ENCODE measurements around the gene ADGRB3. TPM values are rescaled to one million over a fixed set of nuclear protein-coding genes. Genes with fewer than 3 reads are reported as not detected.

ADGRB3 gene
- total and polyA plus RNA-seq, 4 donors: 0.21 to 2.3 (median 0.48) TPM

GRCh38 chr6:68724060-68724459, 89.0 kb downstream of the ADGRB3 start:
- peaks cover 0 to 2% (median 0%) of the 10 kb centered on the region in 4 donors for H3K27me3 ChIP-seq (ENCODE audit: control insufficient read depth in 4 of 4, insufficient read depth in 4 of 4, low read length in 3 of 4)
- H3K27ac ChIP-seq (ENCODE audit: low read depth in 1 of 2, low read length in 2 of 2): no peak overlapping the region
- no peak overlapping the region for H3K9ac ChIP-seq (ENCODE audit: low read depth in 1 of 2, low read length in 2 of 2)
- no peak overlapping the region for H3K4me3 ChIP-seq (ENCODE audit: low read depth in 1 of 3, low read length in 3 of 3)
- DNase-seq (ENCODE audit: low spot score): no peak
- peaks cover 0 to 19% (median 17%) of the 10 kb centered on the region in 4 donors for H3K4me1 ChIP-seq (ENCODE audit: control insufficient read depth in 4 of 4, insufficient read depth in 4 of 4, low read length in 3 of 4)
- H3K9me3 ChIP-seq (ENCODE audit: control insufficient read depth in 4 of 4, low read length in 3 of 4): no peaks in the 10 kb centered on the region
- WGBS: 87% methylated on average over 2 of the region's 2 CpGs
- no peak for TF ChIP-seq GABPA (IDR thresholded peaks at IDR 0.05 in 1 of 2, conservative IDR thresholded peaks at IDR 0.05 in 1 of 2)
- no peak for TF ChIP-seq JUND (IDR thresholded peaks at IDR 0.05)
- TF ChIP-seq, protein P1, sequence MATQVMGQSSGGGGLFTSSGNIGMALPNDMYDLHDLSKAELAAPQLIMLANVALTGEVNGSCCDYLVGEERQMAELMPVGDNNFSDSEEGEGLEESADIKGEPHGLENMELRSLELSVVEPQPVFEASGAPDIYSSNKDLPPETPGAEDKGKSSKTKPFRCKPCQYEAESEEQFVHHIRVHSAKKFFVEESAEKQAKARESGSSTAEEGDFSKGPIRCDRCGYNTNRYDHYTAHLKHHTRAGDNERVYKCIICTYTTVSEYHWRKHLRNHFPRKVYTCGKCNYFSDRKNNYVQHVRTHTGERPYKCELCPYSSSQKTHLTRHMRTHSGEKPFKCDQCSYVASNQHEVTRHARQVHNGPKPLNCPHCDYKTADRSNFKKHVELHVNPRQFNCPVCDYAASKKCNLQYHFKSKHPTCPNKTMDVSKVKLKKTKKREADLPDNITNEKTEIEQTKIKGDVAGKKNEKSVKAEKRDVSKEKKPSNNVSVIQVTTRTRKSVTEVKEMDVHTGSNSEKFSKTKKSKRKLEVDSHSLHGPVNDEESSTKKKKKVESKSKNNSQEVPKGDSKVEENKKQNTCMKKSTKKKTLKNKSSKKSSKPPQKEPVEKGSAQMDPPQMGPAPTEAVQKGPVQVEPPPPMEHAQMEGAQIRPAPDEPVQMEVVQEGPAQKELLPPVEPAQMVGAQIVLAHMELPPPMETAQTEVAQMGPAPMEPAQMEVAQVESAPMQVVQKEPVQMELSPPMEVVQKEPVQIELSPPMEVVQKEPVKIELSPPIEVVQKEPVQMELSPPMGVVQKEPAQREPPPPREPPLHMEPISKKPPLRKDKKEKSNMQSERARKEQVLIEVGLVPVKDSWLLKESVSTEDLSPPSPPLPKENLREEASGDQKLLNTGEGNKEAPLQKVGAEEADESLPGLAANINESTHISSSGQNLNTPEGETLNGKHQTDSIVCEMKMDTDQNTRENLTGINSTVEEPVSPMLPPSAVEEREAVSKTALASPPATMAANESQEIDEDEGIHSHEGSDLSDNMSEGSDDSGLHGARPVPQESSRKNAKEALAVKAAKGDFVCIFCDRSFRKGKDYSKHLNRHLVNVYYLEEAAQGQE (IDR thresholded peaks at IDR 0.05): no peak
- no peak for TF ChIP-seq TAF1 (conservative IDR thresholded peaks at IDR 0.05)
- TF ChIP-seq, protein P2, sequence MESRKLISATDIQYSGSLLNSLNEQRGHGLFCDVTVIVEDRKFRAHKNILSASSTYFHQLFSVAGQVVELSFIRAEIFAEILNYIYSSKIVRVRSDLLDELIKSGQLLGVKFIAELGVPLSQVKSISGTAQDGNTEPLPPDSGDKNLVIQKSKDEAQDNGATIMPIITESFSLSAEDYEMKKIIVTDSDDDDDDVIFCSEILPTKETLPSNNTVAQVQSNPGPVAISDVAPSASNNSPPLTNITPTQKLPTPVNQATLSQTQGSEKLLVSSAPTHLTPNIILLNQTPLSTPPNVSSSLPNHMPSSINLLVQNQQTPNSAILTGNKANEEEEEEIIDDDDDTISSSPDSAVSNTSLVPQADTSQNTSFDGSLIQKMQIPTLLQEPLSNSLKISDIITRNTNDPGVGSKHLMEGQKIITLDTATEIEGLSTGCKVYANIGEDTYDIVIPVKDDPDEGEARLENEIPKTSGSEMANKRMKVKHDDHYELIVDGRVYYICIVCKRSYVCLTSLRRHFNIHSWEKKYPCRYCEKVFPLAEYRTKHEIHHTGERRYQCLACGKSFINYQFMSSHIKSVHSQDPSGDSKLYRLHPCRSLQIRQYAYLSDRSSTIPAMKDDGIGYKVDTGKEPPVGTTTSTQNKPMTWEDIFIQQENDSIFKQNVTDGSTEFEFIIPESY (IDR thresholded peaks at IDR 0.05): no peak
- H3K36me3 ChIP-seq (ENCODE audit: control insufficient read depth in 4 of 4, insufficient read depth in 3 of 4, low read depth in 1 of 4, low read length in 3 of 4): no peaks in the 10 kb centered on the region

- Histone ChIP-seq H3K9me3 (ENCODE audit: control insufficient read depth in 4 of 4, low read length in 3 of 4) (peaks cover 0 to 2% (median 0%) of the 10 kb centered on the region in 4 donors), H3K36me3 (ENCODE audit: control insufficient read depth in 4 of 4, insufficient read depth in 3 of 4, low read depth in 1 of 4, low read length in 3 of 4) (no peaks in the 10 kb centered on the region), H3K9ac (ENCODE audit: low read depth in 1 of 2, low read length in 2 of 2) (no peak overlapping the region), H3K27me3 (ENCODE audit: control insufficient read depth in 4 of 4, insufficient read depth in 4 of 4, low read length in 3 of 4) (no peaks in the 10 kb centered on the region), H3K27ac (ENCODE audit: low read depth in 1 of 2, low read length in 2 of 2) (no peak overlapping the region), H3K4me3 (ENCODE audit: low read depth in 1 of 3, low read length in 3 of 3) (no peak overlapping the region), H3K4me1 (ENCODE audit: control insufficient read depth in 4 of 4, insufficient read depth in 4 of 4, low read length in 3 of 4) (peaks cover 0 to 19% (median 17%) of the 10 kb centered on the region in 4 donors)
- DNase-seq (ENCODE audit: low spot score): no peak
- TF ChIP-seq RXRA (IDR thresholded peaks at IDR 0.05) (no peak), GABPA (IDR thresholded peaks at IDR 0.05 in 1 of 2, conservative IDR thresholded peaks at IDR 0.05 in 1 of 2) (no peak), JUND (IDR thresholded peaks at IDR 0.05) (no peak), YY1 (IDR thresholded peaks at IDR 0.05) (no peak), RAD21 (IDR thresholded peaks at IDR 0.05) (no peak), NR2F2 (IDR thresholded peaks at IDR 0.05) (no peak), FOXA1 (IDR thresholded peaks at IDR 0.05) (no peak), HNF4A (conservative IDR thresholded peaks at IDR 0.05) (no peak)
- TF ChIP-seq, protein P3, sequence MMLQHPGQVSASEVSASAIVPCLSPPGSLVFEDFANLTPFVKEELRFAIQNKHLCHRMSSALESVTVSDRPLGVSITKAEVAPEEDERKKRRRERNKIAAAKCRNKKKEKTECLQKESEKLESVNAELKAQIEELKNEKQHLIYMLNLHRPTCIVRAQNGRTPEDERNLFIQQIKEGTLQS (IDR thresholded peaks at IDR 0.05): no peak
- TF ChIP-seq, protein P2 (IDR thresholded peaks at IDR 0.05): no peak
- TF ChIP-seq, protein P1 (IDR thresholded peaks at IDR 0.05): no peak
- TF ChIP-seq, protein P4, sequence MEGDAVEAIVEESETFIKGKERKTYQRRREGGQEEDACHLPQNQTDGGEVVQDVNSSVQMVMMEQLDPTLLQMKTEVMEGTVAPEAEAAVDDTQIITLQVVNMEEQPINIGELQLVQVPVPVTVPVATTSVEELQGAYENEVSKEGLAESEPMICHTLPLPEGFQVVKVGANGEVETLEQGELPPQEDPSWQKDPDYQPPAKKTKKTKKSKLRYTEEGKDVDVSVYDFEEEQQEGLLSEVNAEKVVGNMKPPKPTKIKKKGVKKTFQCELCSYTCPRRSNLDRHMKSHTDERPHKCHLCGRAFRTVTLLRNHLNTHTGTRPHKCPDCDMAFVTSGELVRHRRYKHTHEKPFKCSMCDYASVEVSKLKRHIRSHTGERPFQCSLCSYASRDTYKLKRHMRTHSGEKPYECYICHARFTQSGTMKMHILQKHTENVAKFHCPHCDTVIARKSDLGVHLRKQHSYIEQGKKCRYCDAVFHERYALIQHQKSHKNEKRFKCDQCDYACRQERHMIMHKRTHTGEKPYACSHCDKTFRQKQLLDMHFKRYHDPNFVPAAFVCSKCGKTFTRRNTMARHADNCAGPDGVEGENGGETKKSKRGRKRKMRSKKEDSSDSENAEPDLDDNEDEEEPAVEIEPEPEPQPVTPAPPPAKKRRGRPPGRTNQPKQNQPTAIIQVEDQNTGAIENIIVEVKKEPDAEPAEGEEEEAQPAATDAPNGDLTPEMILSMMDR (IDR thresholded peaks at IDR 0.05; ENCODE audit: low read depth, low read length, missing input control): no peak
These were observed 91.3 kb downstream of the ADGRB3 start for GRCh38 chr6:68726337-68726736.
